H9 (cell line): ENCODE results near the gene PHF21B. TPM values are rescaled to one million over a fixed set of nuclear protein-coding genes. Genes with fewer than 3 reads are reported as not detected.

ENCODE experiments used
- DNase-seq: peaks from one replicate; pipeline ENCODE4 v3.0.0-alpha.2; 2017
- H2AFZ ChIP-seq: one replicate; pipeline ENCODE4 v1.6.1; 2013; ENCODE audit warnings: mild to moderate bottlenecking, low read length, control low read depth, moderate library complexity
- H2AK5ac ChIP-seq: 2 replicates; pipeline ENCODE4 v1.6.1; 2013; ENCODE audit warnings: low read length, control low read depth, mixed read lengths; ENCODE audit not compliant: insufficient read length
- H2BK120ac ChIP-seq: one replicate; pipeline ENCODE4 v1.6.1; 2013; ENCODE audit warnings: low read depth, mild to moderate bottlenecking, low read length, control low read depth, inconsistent platforms; ENCODE audit not compliant: poor library complexity, severe bottlenecking
- H2BK12ac ChIP-seq: 2 replicates; pipeline ENCODE4 v1.6.1; 2013; ENCODE audit warnings: low read length, control low read depth, mixed read lengths, low read depth; ENCODE audit not compliant: insufficient read length
- H2BK15ac ChIP-seq: 2 replicates; pipeline ENCODE4 v1.6.1; 2013; ENCODE audit warnings: low read depth, low read length, control low read depth
- H2BK20ac ChIP-seq: one replicate; pipeline ENCODE4 v1.6.1; 2013; ENCODE audit warnings: low read depth, mild to moderate bottlenecking, low read length, control low read depth, inconsistent platforms; ENCODE audit not compliant: poor library complexity, severe bottlenecking
- H2BK5ac ChIP-seq: 2 replicates; pipeline ENCODE4 v1.6.1; 2013; ENCODE audit warnings: low read length, control low read depth, mixed read lengths; ENCODE audit not compliant: insufficient read length
- H3K14ac ChIP-seq: 2 replicates; pipeline ENCODE4 v1.6.1; 2013; ENCODE audit warnings: low read length, control low read depth; ENCODE audit not compliant: insufficient read depth
- H3K18ac ChIP-seq: 2 replicates; pipeline ENCODE4 v1.6.1; 2013; ENCODE audit warnings: low read depth, mild to moderate bottlenecking, mixed read lengths, low read length, control low read depth; ENCODE audit not compliant: insufficient read length
- H3K23ac ChIP-seq: 2 replicates; pipeline ENCODE4 v1.6.1; 2013; ENCODE audit warnings: low read length, control low read depth, mixed read lengths, low read depth; ENCODE audit not compliant: insufficient read length
- H3K23me2 ChIP-seq: 2 replicates; pipeline ENCODE4 v1.6.1; 2013; ENCODE audit warnings: low read depth, mild to moderate bottlenecking, mixed read lengths, low read length, control low read depth; ENCODE audit not compliant: insufficient read length, poor library complexity, severe bottlenecking
- H3K27ac ChIP-seq: 2 replicates; pipeline ENCODE4 v1.5.1; 2013; ENCODE audit warnings: low read length, control low read depth, mixed read lengths, low read depth; ENCODE audit not compliant: insufficient read length
- H3K27me3 ChIP-seq: 2 replicates; pipeline ENCODE4 v1.6.1; 2013; ENCODE audit warnings: low read length, control low read depth, inconsistent platforms; ENCODE audit not compliant: insufficient read depth
- H3K4ac ChIP-seq: 2 replicates; pipeline ENCODE4 v1.6.1; 2013; ENCODE audit warnings: low read depth, mild to moderate bottlenecking, control low read depth, inconsistent platforms, low read length, moderate library complexity
- H3K4me1 ChIP-seq: 2 replicates; pipeline ENCODE4 v1.6.1; 2013; ENCODE audit warnings: low read length, control low read depth, inconsistent platforms; ENCODE audit not compliant: insufficient read depth
- H3K4me2 ChIP-seq: 2 replicates; pipeline ENCODE4 v1.6.1; 2013; ENCODE audit warnings: low read length, control low read depth, mixed read lengths; ENCODE audit not compliant: insufficient read length, insufficient read depth
- H3K56ac ChIP-seq: 2 replicates; pipeline ENCODE4 v1.6.1; 2013; ENCODE audit warnings: low read depth, mild to moderate bottlenecking, mixed read lengths, low read length, control low read depth; ENCODE audit not compliant: insufficient read length
- H3K79me1 ChIP-seq: 2 replicates; pipeline ENCODE4 v1.6.1; 2013; ENCODE audit warnings: low read depth, mild to moderate bottlenecking, moderate library complexity, low read length, control low read depth, inconsistent platforms; ENCODE audit not compliant: insufficient read depth, poor library complexity, severe bottlenecking
- H3K79me2 ChIP-seq: 2 replicates; pipeline ENCODE4 v1.6.1; 2013; ENCODE audit warnings: low read length, control low read depth, inconsistent platforms; ENCODE audit not compliant: insufficient read depth
- H3K9ac ChIP-seq: 2 replicates; pipeline ENCODE4 v1.6.1; 2013; ENCODE audit warnings: low read length, control low read depth, mixed read lengths; ENCODE audit not compliant: insufficient read length; ENCODE audit errors: extremely low read depth
- H3K9me3 ChIP-seq: one replicate; pipeline ENCODE4 v1.6.1; 2013; ENCODE audit warnings: low read depth, low read length, inconsistent platforms; ENCODE audit not compliant: control insufficient read depth
- H3T11ph ChIP-seq: one replicate; pipeline ENCODE4 v1.6.1; 2013; ENCODE audit warnings: mild to moderate bottlenecking, low read length, control low read depth, inconsistent platforms
- H4K20me1 ChIP-seq: one replicate; pipeline ENCODE4 v1.6.1; 2013; ENCODE audit not compliant: control insufficient read depth, insufficient read length, insufficient read depth
- H4K5ac ChIP-seq: 2 replicates; pipeline ENCODE4 v1.6.1; 2013; ENCODE audit warnings: low read depth, mild to moderate bottlenecking, mixed read lengths, low read length, control low read depth; ENCODE audit not compliant: insufficient read length
- H4K8ac ChIP-seq: replicated peaks from 2 replicates; pipeline ENCODE4 v1.6.1; 2013; ENCODE audit warnings: low read length, control low read depth, mixed read lengths, low read depth; ENCODE audit not compliant: insufficient read length
- H4K91ac ChIP-seq: 2 replicates; pipeline ENCODE4 v1.6.1; 2013; ENCODE audit warnings: low read depth, mild to moderate bottlenecking, moderate library complexity, mixed read lengths, low read length, control low read depth; ENCODE audit not compliant: insufficient read length
- H3K27ac Mint-ChIP-seq, 3 experiments: 2 replicates in 2 of 3; 3 replicates in 1 of 3; pipeline ENCODE4 v1.8.0; 2020 to 2021; ENCODE audit warnings: mixed read lengths in 3 of 3, mild to moderate bottlenecking in 1 of 3, moderate library complexity in 1 of 3
- H3K27me3 Mint-ChIP-seq: 2 replicates; pipeline ENCODE4 v1.8.0; 2021; ENCODE audit warnings: low read depth, mild to moderate bottlenecking, moderate library complexity, mixed read lengths
- H3K36me3 Mint-ChIP-seq, 3 experiments: 2 replicates in 2 of 3; 3 replicates in 1 of 3; pipeline ENCODE4 v1.8.0; 2020 to 2021; ENCODE audit warnings: low read depth in 3 of 3, mixed read lengths in 3 of 3; ENCODE audit not compliant: insufficient read depth in 1 of 3
- H3K4me1 Mint-ChIP-seq, 2 experiments: 2 replicates each; pipeline ENCODE4 v1.8.0; 2020; ENCODE audit warnings: mixed read lengths in 2 of 2
- H3K4me3 Mint-ChIP-seq, 2 experiments: 2 replicates in 1 of 2; 3 replicates in 1 of 2; pipeline ENCODE4 v1.8.0; 2020 to 2021; ENCODE audit warnings: mild to moderate bottlenecking in 2 of 2, mixed read lengths in 2 of 2, moderate library complexity in 1 of 2
- H3K9me3 Mint-ChIP-seq, 2 experiments: 2 replicates in 1 of 2; 3 replicates in 1 of 2; pipeline ENCODE4 v1.8.0; 2020; ENCODE audit warnings: mild to moderate bottlenecking in 2 of 2, mixed read lengths in 2 of 2, moderate library complexity in 1 of 2
- WGBS: extraction: QIAGEN DNeasy Blood & Tissue Kit; methylation state at CpG from one replicate; pipeline ENCODE4 v1.1.7; 2013; ENCODE audit warnings: missing lambda C conversion rate, low lambda C conversion rate, mixed read lengths; ENCODE audit not compliant: insufficient read length; ENCODE audit errors: extremely low coverage; 5-methylcytosine and 5-hydroxymethylcytosine counted together
- total RNA-seq: library from RNA; stranded (reverse); gene quantifications from 2 replicates; pipeline ENCODE4 v1.2.1, GENCODE V29; 2021
- TF ChIP-seq, protein P1 (sequence below): fragments of 200-600 bp; sonication (generic); conservative IDR thresholded peaks from 3 replicates; pipeline ENCODE4 v1.8.0; 2021; ENCODE audit warnings: antibody characterized with exemption, mild to moderate bottlenecking

The PHF21B gene
- total RNA-seq, 1 experiment from 2014 or later = 60.3 TPM

GRCh38 chr22:44840611-44841322, 169.0 kb downstream of the PHF21B start:
- no peak overlapping the region for H3K9ac ChIP-seq
- peak overlapping the region in 2 of 3 experiments; percentile 64 to 77; a peak in 6 of 7 replicates for H3K27ac Mint-ChIP-seq
- no peak overlapping the region for H3K27ac ChIP-seq
- H2AFZ ChIP-seq = no peak overlapping the region
- no peak overlapping the region for H3K4ac ChIP-seq
- no peak overlapping the region for H2AK5ac ChIP-seq
- no peaks in the 10 kb centered on the region for H3K23me2 ChIP-seq
- H2BK20ac ChIP-seq = no peak overlapping the region
- peaks cover 13 to 23% (median 19%) of the 10 kb centered on the region in 3 experiments for H3K36me3 Mint-ChIP-seq
- no peaks in the 10 kb centered on the region for H3K27me3 ChIP-seq
- no peak for DNase-seq
- H3K4me1 Mint-ChIP-seq = peaks cover 23 to 25% of the 10 kb centered on the region in 2 experiments
- H2BK120ac ChIP-seq = no peak overlapping the region
- H3K56ac ChIP-seq = no peak overlapping the region
- no peak overlapping the region for H2BK5ac ChIP-seq
- no peaks in the 10 kb centered on the region; the same call in 1 of the 2 replicates for H3K27me3 Mint-ChIP-seq
- H4K5ac ChIP-seq = no peak overlapping the region
- no peaks in the 10 kb centered on the region for H3K79me1 ChIP-seq
- H2BK12ac ChIP-seq = no peak overlapping the region
- H3K23ac ChIP-seq = no peak overlapping the region
- no peak overlapping the region for H3K18ac ChIP-seq
- 0 out of 2 replicates have a peak overlapping the region, but pooled peaks have one; percentile 40 for H2BK15ac ChIP-seq
- no peaks in the 10 kb centered on the region for H3K79me2 ChIP-seq
- no peak overlapping the region; a peak in 1 of 5 replicates for H3K4me3 Mint-ChIP-seq
- H3T11ph ChIP-seq = no peak overlapping the region
- peaks cover 2% of the 10 kb centered on the region for H4K20me1 ChIP-seq
- TF ChIP-seq, protein P1, sequence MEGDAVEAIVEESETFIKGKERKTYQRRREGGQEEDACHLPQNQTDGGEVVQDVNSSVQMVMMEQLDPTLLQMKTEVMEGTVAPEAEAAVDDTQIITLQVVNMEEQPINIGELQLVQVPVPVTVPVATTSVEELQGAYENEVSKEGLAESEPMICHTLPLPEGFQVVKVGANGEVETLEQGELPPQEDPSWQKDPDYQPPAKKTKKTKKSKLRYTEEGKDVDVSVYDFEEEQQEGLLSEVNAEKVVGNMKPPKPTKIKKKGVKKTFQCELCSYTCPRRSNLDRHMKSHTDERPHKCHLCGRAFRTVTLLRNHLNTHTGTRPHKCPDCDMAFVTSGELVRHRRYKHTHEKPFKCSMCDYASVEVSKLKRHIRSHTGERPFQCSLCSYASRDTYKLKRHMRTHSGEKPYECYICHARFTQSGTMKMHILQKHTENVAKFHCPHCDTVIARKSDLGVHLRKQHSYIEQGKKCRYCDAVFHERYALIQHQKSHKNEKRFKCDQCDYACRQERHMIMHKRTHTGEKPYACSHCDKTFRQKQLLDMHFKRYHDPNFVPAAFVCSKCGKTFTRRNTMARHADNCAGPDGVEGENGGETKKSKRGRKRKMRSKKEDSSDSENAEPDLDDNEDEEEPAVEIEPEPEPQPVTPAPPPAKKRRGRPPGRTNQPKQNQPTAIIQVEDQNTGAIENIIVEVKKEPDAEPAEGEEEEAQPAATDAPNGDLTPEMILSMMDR = no peak
- H3K4me1 ChIP-seq = no peaks in the 10 kb centered on the region; the same call in 1 of the 2 replicates
- peaks cover 0 to 7% of the 10 kb centered on the region in 2 experiments; a peak in 3 of 5 replicates for H3K9me3 Mint-ChIP-seq
- no peak overlapping the region for H3K4me2 ChIP-seq
- H3K14ac ChIP-seq = no peak overlapping the region
- no CpG with 5 or more reads among the region's 30 CpGs for WGBS
- no peak overlapping the region for H4K8ac ChIP-seq
- H4K91ac ChIP-seq = no peak overlapping the region
- no peaks in the 10 kb centered on the region for H3K9me3 ChIP-seq
